Stimulated activated CD8-positive, alpha-beta memory T cell treated with anti-CD3 and anti-CD28 coated beads, Interleukin-4, amount 100 ng/mL, for 24 hours (primary cell): ENCODE results near the gene DPF3.

Experiments used
- DNase-seq: peaks from one replicate; pipeline ENCODE4 v3.0.0-alpha.2; 2020; ENCODE audit warnings: low read depth

The DPF3 gene

DNA sequence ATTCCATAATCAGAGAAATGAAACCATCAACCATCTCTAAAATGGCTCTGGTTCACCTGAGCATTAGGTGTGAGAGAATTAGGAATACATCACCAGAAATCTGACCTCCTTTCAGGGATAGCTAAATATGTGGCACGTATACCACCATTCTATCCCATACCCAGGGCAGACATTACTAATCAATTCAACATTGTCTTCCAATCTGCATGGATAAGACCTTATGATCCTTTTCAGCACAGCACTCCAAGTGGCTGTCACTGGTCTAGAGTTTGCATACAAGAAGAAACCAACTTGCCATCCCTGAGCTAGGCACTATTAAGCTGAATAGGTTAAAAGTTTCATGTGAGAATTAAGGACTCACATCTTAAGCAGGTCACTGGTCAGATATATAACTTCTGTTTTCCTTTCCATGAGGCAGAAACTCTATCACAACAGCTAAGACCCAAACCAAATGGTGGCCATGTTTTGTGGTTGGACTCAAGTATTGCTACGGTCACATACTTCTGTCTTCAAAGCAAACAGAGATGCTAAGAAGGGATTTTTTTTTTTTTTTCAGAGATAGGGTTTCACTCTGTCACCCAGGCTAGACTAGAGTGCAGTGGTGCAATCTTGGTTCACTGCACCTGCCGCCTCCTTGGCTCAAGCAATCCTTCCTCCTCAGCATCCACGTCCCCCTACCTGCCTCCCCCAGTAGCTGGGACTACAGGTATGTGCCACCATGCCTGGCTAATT, 249.0 kb downstream of the DPF3 start:
- DNase-seq: no peak

DNA sequence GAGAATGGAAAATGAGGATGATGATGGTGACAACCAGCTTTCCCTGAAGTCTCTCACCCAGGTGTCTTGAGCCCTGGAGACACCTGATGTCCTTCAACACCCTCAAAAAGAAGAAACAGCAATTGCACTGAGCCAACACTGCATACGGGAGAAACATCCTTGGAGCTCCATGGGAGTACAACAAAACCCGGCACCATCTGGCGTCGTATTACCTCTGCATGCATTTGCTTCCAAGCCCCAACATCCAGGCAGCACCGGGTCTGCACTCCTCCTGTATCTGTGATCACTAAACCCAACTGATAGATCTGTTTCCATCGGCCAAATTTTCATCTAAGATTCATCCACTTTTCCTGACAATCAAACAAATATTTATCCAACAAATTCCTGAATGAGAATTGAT, 249.9 kb downstream of the DPF3 start:
- no peak for DNase-seq

DNA sequence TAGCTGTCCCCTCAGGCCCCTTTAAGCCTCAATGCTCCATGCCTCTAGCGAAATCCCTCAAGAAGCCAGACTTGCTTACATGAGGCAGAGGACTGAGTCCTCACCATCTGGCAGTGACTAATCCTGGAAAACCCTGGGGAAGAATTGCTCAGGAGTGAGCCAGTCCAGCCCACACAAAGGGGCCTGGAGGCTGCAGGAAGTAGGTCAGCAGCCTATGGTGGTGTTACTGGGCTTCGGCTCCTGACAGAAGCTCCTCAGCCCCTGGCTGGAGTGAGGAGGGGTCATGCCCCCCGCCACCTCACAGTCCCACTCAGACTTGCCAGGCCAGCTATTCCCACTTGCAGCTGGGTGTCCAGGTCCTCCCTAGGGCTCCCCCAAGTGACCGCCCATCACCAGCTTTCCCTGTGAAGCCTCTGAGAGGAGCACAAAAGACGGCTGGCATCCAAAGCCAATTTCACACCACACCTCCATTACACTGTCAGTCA, 250.5 kb downstream of the DPF3 start:
- DNase-seq: no peak

DNA sequence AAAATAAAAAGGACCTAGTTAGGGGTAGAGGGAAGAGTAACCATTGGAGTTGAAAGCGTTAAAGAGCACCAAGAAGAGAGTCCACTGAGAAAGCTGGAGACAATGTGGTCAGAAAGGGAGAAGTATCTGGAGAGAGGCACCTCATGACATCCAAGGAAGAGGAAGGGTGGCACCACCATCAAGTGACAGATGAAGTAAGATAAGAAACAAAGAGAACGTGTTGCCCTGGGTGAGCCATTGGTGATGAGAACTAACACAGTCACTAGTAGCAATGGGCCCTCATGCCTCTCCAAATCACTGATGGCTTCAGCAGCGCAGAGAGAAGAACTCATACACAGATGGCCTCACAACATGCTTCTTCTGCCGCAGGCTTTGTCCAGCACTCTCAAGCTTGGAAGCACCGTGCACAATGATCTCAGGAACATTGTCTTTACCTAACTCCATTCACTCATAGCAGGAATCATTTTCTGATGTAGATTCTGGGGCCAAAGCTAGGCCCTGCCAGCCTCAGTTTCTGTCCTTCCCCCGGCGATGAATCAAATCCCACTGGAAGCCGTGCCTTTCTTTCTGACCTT, 252.9 kb downstream of the DPF3 start:
- no peak for DNase-seq

DNA sequence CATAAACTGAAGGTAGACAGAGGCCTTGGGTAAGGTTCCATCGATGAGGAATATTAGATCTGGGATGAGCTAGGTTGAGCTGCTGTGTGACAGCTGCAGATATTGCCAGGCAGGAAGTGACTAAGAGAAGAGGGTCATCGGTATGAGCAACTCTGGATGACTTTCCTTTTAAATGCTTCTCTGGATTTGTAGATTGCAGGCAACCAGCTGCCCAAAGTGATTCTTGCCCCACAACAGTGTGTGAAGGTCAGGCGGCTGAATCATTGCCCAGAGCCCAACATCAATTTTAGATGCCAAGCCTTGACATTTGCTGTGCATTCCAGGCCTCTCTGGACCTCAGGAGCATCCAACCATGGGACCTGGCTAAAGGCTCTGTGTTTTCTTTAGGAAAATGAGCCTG, 255.9 kb downstream of the DPF3 start:
- no peak for DNase-seq

DNA sequence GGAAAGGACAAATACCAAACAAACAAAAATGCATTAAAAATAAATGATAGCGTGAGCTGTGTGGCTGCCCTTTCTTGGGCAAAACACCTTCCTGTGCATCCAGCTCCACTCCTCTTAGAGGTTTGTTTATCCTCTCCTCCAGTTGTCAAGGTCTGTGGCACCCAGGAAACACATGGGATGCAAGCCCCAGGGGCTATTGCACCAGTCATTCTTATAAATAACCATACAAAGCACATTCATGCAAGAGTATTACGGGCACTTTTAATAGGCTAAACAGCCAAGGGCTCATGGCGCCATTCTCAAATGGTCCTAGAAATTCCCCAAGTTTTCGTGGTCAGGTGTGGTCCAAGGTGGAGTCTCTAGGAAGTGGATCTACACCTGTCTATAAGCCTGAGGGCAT, 257.0 kb downstream of the DPF3 start:
- no peak for DNase-seq

DNA sequence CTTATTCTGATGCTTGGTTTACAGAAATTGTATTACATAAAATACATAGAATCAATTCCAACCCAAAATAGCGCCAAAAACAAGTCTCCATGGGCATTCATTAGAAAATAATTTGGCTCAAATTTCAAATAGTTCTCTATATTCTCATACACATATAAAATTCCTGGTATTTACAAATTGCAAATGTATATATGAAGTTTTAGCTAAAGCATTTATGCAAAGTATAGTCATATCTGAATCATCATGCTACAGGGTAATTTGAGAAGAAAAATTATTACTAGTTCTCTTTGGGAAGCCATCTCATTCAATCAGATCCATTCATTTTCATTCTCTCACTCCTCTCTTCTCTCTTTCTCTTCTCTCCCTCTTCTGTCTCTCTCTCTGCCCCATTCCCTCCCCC, 257.8 kb downstream of the DPF3 start:
- DNase-seq: no peak

DNA sequence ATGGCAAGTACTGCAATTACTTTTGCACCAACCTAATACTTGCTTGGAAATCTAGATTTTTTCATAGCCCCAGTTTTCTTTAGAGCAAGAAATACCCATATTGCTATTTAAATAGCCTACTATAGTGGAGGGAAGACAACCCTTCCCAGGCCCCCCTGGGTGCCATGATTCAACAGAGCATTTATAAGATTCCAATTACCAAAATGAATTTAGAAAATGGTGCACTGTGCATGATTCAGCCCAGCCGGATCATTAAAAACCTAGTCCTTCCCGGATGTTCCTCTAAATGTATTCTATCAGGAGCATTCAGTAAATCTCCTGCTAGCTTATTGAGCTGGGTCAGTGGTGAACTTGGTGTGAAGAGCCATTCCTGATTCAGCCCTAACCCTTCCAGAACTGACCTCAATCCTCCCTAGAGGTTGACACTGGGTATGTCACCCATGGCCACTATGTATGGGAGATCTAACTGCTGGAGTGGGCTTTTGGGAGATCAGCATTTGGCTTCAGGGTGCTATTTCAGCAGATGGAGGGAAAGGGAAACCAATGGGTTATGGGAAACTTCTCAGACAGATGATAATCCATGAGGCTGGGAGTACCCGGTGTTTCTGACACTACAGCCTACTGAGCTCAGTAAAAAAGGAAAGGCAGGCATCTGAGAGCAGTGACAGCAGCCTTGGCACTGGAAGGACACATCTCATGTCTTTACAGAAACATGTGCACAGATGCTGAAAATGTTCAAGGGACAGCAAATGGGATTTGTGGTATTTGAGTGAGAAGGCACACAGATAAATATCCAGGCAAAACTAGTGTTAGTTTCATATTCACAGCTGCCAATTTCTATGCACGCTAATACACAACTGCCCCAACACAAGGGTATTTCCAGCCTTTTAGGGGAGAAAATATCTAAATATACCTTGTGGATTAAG, 258.9 kb downstream of the DPF3 start:
- no peak for DNase-seq

DNA sequence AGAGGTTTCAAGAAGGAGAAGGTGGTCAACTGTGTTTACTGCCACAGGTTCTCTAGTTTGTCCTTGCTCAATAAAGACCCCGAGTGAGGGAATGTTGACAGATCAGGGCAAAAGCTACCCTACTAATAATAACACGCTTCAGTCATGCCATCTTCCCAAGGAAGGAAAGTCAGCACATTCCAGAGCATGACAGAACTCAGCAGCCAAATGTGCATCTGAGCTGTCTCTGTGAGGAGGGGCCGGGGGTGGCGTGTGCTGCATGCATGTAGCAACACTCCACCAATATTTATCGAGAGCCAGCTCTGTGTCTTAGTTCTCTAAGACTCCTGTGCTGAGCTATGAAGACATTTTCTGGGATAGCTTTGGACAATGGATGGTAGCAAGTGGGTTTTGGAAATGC, 260.4 kb downstream of the DPF3 start:
- no peak for DNase-seq

DNA sequence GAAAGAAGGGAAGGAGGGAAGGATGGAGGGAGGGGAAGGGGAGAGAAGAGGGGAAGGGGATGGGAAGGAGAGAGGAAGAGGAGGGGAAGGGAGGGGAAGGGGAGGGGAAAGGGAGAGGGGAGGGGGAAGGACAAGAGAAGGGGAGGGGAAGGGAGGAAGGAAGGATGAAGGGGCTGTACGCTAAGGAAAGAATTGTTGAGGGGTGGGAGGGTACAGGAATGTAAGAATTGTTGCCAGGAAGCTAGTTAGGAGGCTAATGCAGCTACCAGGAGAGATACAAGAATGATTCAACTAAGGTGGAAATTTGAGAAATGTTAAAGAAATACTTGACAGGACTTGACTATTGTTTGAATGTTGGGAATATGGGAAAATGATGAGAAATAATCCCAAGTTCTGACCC, 261.2 kb downstream of the DPF3 start:
- no peak for DNase-seq

DNA sequence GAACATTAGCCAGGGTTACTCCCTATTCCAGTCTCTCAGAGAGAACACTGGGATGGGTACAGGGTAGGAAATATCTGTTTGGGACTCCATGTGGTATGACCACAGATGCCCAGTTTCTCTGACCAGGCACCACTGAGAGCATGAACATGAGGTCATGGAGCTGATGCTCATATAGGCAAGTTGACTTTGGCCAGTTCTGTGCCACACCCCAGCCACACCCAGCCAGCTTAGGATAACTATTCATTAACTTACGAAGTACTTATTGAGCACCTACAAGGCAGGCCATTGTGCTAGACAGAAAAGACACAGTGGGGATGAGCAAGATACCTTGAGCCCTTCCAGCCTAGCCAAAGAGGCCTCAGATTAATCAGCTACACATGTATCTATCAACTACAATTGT, 262.5 kb downstream of the DPF3 start:
- DNase-seq: no peak

DNA sequence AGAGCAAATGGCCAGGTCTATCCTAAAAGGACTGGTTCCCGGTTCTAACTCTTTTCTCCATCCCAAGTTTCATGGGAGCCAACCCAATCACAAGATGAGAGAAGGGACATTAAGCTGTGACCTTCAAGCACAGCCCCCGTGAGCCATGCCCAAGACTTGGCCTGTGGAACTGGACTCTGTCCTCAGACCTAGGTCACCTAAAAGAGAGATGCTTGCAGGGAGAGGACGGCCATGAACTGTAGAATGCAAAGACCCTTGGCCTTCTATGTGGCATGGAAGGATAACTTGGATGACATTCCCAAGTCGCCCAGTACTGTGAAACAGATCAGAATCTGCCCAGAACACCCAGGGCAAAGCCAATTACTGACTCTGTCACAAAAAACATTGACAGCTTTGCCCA, 263.5 kb downstream of the DPF3 start:
- DNase-seq: no peak

DNA sequence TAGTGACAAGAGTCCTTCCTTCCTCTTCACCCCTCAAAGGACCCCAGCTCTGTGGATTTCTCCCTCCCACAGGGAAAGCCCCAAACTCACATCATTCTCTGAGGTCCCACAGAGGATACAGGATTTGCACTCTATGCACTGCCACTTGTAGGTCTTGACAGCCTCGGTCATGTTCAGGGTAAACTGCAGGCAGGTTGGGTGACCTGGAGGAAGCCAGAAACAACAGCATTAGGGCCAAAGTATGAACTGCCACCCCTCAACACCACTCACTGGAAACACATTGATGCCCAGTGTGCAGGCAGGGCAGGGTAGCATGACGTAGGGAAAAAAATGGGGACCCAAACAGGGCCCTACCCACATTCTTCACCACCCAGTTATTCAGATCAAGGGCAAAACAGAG, 264.4 kb downstream of the DPF3 start:
- no peak for DNase-seq

DNA sequence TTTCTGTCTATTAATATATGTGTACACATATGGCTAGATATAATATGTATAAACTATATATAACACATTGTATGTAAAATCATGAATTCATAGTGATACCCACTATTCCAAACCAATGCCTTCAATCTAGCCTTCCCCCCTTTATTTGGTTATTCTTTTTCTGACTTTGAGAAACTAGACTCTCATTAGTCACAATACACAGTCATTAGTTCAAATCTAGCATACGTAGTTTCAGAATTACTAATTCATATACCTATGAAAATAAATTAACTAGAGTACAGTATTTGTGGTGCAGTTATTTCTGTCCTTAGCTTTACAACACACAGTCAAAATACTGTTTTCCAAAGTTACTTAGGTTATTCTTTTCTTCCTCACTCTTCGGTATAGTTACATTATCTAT, 268.2 kb downstream of the DPF3 start:
- no peak for DNase-seq

DNA sequence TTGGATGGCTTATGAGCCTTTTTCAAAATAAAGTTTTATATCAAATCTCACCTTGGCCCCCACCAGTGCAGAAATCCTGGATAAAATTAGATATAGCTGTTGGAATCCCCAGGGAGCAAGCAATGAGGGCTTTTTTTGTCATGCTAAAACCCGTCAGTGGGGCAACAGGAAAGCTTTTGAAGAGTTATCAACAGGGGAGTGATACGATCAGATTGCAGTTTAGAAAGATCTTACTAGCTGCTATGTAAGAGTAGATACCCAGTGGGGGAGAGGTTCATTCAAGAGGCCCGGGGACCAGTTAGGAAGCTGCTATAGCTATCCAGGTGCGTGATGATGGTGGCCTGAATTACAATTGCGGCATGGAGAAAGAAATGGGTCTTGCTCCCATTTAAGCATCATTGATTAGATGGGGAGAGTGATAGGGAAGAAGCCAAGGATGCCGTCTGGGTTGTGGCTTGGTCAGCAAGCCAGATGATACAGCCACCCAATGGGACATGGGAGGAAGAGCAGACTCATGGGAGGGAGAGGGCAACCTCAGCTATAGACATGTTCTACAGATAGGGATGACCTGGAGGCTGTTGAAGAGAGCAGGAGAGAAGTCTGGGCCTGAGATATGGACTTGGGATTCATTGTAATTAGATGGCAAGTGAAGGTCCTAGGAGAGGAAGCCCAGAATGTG, 272.4 kb downstream of the DPF3 start:
- no peak for DNase-seq

DNA sequence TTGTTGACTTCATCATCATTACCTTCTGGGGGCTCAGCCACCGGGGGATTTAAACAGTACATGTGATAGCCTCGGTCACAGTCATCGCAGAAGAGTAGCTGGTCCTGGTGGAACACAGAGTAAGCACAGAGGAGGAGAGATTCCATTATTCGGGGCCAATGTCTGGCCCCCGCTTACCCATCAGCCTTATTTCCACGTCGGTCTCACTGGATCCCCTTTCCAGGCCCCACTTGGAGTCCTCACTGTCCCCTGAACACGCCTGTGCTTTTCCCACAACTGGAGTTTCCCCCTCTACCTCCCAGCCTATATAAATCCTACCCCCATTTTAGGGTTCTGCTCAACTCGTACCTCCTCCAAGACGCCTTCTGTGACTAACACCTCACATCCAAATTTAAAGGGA, 274.0 kb downstream of the DPF3 start:
- no peak for DNase-seq

DNA sequence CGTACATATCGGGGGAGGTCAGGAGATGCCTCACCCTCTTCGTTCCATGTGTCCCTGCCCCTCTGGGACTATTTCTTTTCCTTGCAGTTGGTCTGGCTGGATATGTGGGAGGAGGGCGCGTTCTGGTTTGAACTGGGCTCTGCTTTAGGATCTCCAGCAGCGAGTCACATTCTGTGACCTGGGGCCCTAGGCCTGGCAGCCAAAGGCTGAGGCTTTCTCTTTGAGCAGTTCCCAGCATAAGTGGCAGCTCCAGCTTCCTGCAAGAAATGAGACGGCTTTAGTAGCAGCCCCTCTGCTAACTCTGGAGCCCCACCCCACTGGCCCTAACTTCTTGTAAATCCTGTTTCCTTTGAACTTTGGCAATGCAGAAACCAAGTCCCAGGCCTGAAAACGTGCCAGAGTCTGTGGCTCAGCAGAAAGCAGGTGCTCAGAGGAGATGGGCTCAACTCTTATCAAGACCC, 274.8 kb downstream of the DPF3 start:
- no peak for DNase-seq

DNA sequence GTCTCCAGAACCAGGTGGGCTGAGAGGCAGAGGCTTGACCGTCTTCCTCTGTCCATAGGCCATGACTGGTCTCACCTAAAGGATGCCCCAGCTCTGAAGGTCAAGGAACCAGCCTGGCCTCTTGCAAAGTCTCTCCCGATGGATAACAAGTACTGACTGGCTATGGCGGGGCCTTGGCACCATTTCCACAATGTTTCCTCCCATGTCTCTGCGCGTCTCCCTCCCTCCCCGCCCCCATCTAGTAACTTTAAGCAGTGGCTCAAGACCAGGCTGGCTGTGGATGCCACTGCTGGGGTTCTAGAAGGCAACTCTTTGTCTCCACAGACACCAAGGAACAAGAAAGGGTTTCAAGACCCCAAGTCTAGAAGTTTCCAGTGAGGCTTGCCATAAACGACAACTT, 275.5 kb downstream of the DPF3 start:
- DNase-seq: no peak

DNA sequence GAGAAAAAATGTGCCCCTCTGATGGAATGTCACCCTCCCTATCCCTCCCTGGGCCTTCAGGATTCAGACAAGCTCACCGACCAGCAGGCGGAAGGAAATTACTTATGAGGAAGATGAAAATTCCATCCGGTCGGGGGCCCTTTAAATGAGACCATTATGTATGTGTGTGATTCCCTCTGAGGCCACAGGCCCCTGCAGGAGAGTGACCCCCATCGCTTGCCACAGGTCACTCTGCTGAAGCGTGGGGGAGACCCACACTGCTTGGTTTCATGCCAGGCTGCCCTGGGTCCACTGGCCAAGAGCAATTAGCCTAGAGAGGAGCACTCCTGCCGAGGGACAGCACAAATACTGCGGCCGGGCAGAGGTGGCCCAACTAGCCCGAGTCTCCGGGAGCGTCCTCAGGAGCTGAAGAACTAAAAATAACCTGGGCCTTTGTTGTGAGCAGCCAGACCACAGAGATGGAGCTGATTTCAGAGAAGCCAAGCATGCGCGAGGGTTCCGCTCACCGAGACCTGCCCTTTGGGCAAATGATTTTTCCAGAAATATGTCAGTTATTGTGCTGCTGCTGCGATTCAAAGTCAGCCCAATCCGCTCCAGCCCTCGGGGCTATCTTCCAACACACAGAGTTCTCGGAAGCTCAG, 276.4 kb downstream of the DPF3 start:
- DNase-seq: no peak

DNA sequence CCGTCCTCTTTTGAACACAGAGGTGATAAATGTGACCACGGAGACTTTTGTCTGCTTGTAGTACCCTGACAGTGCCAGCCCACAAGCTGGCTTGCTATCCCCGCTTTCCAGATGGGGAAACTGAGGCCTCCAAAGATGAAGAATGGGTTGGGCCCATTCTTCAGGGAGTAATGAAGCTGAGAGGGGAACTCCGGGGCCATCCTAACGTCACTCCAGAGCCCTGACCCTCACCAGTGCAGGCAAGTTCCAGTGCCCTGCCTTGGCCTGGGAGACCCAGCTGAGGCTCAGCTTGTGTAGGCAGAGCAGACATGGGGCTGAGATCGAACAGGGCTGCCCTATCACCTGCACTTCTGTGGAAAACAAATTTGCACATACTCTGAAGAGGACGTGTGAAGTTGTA, 277.1 kb downstream of the DPF3 start:
- DNase-seq: no peak

DNA sequence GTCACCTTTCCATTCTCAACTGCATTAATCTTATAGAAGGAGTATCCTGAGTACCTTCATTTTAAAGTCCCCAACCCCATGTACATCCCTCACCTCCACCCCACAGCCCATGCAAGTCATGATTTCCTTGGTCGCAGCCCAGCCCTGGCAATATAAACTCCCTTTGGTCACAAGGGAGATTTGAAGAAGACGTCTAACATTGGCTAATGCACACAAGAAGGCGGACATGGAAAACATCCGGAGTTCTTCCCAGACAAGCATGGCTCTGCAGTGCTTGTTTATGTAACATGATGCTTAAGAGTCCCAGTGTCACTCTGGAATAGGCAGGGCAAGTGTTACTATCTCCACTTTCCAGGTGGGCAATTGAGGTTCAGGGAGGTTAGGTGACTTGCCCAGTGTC, 277.6 kb downstream of the DPF3 start:
- DNase-seq: no peak
